Left renal cortex interstitium (tissue), 4 donors: ENCODE results near the gene PATJ. TPM values are rescaled to one million over a fixed set of nuclear protein-coding genes. Genes with fewer than 3 reads are reported as not detected.

Source experiments
- DNase-seq, 4 donors: peaks; one replicate each; pipeline ENCODE4 v3.0.0-alpha.2; 2013; ENCODE audit warnings: low read depth in 4 of 4, low spot score in 2 of 4, missing footprints in 1 of 4
- polyA plus RNA-seq, 4 donors: library from polyadenylated mRNA; unstranded; fragments of 120-200 nt; gene quantifications; one replicate each; pipeline ENCODE4 v1.2.1, GENCODE V29; 2013; ENCODE audit not compliant: insufficient read length in 4 of 4

Gene PATJ
- polyA plus RNA-seq, 4 donors = 33.0 to 61.4 (median 48.7) TPM

DNA sequence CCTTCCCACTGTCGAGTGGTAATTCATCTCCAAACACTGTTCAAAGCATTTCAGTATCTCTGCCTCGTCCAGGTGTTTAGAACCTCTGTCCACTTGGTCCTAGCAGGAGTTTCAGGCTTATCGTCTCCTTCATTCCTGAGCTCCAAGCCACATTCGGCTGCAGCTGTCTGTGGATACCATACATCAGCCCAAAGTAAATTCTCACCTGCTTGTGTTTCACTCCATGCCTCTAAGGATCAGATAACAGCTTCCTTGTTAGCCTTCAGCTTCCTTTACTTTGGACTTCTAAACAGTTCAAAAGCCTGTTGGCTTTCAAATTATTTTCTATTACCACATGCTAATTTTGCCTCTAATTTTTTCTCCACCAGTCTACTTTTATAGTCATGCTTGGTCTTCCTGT, 233.4 kb downstream of the PATJ start:
- DNase-seq = no peak

DNA sequence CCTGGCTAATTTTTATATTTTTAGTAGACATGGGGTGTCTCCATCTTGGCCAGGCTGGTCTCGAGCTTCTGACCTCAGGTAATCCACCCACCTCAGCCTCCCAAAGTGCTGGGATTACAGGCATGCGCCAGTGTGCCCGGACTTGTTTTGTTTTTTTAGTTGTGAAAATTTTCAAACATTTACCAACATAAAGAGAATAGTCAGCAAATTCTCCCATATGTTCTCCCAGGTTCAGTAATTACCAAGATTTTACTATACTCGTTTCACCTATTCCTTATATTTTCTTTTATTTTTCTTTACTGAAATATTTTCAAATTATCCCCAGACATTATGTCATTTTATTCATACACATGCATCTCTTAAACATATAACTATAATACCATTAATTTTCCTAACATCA, 234.3 kb downstream of the PATJ start:
- DNase-seq = no peak

GRCh38 chr1:61978796-61979195, 236.5 kb downstream of the PATJ start:
- no peak for DNase-seq

GRCh38 chr1:61979729-61980128, 237.4 kb downstream of the PATJ start:
- DNase-seq = no peak

- DNase-seq = no peak
Observed at GRCh38 chr1:61980561-61980960, 238.3 kb downstream of the PATJ start.

DNA sequence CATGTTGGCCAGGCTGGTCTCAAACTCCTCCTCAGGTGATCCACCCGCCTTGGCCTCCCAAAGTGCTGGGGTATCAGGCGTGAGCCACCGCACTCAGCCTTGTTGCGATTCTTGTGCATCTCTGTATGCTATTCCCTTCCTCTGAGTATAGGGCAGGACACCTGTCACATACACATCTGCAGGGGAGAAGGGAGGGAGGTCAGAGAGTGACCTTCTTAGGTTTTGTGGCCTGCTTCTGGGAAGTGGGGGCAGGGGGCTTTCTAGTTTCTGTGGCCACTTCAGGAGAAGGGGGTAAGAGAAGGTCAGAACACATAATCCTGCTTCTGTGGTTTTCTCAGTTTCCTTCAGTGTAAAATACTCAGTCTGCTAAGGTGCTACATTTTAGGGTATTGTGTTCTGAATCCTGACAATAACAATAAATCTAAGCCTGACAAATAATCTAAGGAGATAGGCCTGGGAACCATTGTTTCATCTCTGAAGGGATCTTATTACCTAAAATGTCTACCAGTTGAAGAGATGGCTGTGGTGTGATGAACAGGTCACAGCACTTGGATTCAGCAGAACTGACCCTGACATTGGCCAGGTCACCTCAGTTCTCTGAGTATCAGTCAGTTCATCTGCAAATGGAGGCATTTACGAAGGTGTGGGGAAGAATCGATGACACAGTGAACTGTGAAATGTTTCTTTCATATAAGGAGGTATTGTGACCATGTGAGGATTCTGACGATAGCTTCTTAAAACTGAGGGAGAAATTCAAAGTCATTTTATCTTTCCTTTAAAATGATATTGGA, 239.8 kb downstream of the PATJ start:
- no peak for DNase-seq

- no peak for DNase-seq
Observed at GRCh38 chr1:61983236-61983635, 241.0 kb downstream of the PATJ start.

GRCh38 chr1:61992257-61992656, 250.0 kb downstream of the PATJ start:
- no peak for DNase-seq

GRCh38 chr1:61993331-61993961, 251.2 kb downstream of the PATJ start:
- no peak for DNase-seq

- no peak for DNase-seq
Observed at GRCh38 chr1:61995641-61996040, 253.4 kb downstream of the PATJ start.

DNA sequence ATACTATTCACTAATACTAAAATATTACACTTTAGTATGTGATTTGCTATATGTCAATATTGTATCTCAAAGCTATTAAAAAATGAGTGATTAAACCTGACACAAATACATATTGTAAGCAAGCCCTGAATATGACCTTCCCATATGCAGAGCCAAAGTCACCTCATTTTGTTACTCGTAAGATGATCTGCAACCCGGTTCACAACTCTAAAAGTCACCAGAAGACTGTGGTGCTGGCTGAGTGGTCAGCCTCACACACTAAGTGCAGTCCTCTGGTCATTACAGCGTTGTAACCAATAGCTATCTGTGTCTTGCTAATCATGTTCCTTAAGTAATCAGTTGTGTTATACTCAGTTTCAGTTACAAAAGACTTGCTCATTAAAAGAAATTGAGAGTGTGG, 254.8 kb downstream of the PATJ start:
- no peak for DNase-seq

DNA sequence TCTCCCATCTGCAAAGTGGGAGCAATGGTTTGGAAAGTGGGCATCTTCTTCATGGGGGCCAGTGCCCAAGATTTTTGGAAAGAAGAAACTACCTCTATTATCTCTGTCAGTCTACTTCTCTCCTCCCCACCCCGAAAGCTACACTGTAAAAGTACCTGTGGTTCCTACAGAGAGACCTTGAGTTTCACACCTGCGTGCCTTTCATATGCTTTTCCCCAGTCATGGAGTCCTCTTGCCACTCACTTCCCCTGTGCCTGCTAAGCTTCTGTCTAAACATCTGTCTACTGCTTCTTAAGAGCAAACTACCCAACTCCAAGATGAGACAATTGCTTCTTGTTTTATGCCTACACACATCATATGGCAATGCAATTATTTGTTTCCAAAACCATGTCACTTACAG, 261.5 kb downstream of the PATJ start:
- no peak for DNase-seq

- no peak for DNase-seq
Observed at GRCh38 chr1:62006690-62007089, 264.4 kb downstream of the PATJ start.

DNA sequence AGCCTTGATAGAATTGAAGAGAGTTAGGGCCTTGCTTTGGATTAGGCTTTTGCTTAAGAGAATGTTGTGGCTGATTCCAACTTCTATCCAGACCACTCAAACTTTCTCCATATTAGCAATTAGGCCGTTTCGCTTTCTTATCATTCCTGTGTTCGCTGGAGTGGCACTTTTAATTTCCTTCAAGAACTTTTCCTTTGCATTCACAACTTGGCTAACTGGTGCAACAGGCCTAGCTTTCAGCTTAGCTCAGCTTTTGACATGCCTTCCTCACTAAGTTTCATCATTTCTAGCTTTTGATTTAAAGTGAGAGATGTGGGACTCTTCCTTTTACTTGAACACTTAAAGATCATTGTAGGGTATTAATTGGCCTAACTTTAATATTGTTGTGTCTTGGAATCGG, 268.7 kb downstream of the PATJ start:
- no peak for DNase-seq

DNA sequence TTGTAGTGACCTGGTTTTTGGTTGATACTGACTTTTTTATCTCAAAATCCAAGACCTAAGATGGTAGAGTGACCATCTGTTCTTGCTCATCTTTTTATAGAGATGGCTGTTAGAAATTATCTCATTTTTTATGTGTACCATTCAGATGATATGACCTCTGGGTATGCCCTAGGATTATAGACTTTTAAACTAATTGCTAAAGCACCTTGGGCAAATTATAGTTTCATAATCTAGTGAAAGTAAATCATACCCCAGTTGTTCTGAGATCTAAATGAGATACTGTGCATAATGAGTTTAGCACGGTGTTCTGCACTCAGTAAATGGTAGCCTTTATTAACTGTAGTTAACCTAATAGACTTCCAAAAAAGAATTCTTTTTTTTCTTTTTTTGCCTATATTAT, 269.8 kb downstream of the PATJ start:
- DNase-seq = no peak

DNA sequence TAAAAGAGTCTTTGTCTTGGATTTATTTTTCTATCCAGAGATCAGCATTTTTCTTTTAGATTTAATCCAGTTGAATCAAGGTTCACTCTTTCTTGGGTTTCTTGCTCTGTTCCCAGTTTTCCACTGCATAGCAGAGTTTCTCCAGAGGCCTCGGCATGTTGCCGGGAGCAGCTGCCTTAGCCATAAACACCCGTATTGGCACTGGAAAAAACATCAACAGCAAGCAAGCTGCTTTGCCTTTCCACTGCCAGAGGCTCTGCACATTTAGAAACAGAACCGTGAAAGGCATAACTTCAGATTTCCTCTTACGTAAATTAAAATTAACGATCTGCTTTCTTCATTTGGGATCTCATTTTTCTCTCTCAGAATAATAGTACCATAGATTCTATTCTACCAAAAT, 270.6 kb downstream of the PATJ start:
- DNase-seq = no peak

GRCh38 chr1:62013264-62013663, 271.0 kb downstream of the PATJ start:
- DNase-seq = no peak

GRCh38 chr1:62022382-62022983, 280.2 kb downstream of the PATJ start:
- DNase-seq = no peak

DNA sequence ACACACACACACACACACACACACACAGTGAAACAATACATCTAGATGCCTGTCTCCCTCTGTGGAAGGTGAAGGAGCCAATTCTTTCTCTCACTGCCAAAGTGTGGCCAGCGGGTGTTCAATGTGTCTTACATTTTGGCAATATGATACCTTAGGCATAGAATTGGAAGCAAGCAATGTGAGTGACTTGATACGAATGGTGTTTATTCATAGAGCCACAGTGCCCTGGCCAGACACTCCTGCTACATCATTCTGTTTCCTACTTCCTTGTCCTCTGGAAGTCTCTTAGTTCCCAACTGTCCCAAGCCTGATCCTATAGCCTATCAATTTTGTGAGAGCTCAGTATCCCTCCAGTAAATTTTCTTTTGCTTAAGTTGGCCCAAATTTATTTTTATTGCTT, 282.4 kb downstream of the PATJ start:
- no peak for DNase-seq

DNA sequence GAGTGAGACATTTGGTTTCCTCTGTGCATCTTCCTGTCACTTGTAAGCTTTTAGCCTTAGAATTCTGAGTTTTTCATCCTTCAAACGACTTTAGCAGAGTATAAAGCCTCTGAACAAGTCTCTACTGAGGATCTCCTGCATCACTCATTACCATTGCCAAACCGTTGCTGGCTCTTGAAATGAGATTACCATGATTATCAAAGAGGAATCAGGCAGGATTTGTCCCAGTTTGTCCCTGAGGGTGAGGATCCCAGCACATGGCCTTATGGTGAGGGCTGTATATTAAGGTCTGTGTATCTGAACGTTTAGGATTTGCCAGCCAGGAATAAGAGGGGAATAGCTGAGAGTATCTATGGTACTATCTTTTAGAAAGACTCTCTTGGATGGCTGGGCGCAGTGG, 282.9 kb downstream of the PATJ start:
- no peak for DNase-seq

- no peak for DNase-seq
Observed at GRCh38 chr1:62025892-62026291, 283.6 kb downstream of the PATJ start.

DNA sequence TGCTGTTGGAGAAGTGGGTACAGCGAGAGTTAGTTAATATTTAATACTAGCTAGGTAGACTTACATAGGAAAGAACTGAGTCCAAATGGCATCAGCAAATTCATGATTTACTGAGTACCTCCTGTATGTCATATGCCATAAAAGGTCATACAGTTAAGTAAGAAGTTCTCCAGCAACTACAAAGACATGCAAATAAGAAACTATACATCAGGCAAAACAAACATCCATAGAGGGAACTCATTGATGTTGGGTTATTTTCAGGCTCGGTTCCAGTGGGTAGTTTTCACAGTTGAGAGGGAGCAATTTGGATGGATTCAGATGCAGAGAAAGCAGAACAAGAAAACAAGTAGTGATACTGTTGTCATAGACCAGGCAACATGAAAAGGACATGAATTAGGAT, 287.4 kb downstream of the PATJ start:
- DNase-seq = no peak
